MCF 10A (cell line): ENCODE measurements around the gene SLC27A1. TPM values are rescaled to one million over a fixed set of nuclear protein-coding genes. Genes with fewer than 3 reads are reported as not detected.
"Not testable (repeated sequence)": the region's sequence is repeated elsewhere in the genome, so short reads cannot be mapped to it uniquely, and the experiment has no call there.

Experiments
- BruUV-seq: library from RNA; stranded (reverse); fragments of 400-500 nt; replicated peaks from 2 replicates; lab custom pipeline; 2021; lab: Mats Ljungman, UMichigan
- CTCF ChIA-PET: fragments of 300-600 bp; sonication (Branson Sonifier 250); formaldehyde crosslinking; extraction: SDS; loops from one replicate; lab custom pipeline; 2021; ENCODE audit warnings: antibody characterized with exemption, inconsistent platforms; lab: Yijun Ruan, JAX
- POLR2A ChIA-PET: fragments of 300-600, 350-650 bp; sonication (Branson Sonifier 250); formaldehyde crosslinking; extraction: SDS; loops from one replicate; lab custom pipeline; 2020; ENCODE audit warnings: antibody characterized with exemption, inconsistent platforms; lab: Yijun Ruan, JAX
- DNase-seq: peaks from one replicate; pipeline ENCODE4 v3.0.0-alpha.2; 2018; ENCODE audit not compliant: unreplicated experiment
- H3K27ac Mint-ChIP-seq: one replicate; pipeline ENCODE4 v1.8.0; 2022; ENCODE audit warnings: mild to moderate bottlenecking, low read depth, mixed read lengths; ENCODE audit not compliant: unreplicated experiment
- H3K27me3 Mint-ChIP-seq: one replicate; pipeline ENCODE4 v1.8.0; 2022; ENCODE audit warnings: mixed read lengths; ENCODE audit not compliant: insufficient read depth, unreplicated experiment
- H3K36me3 Mint-ChIP-seq: one replicate; pipeline ENCODE4 v1.8.0; 2022; ENCODE audit warnings: mild to moderate bottlenecking, moderate library complexity, mixed read lengths; ENCODE audit not compliant: insufficient read depth, unreplicated experiment
- H3K4me1 Mint-ChIP-seq: one replicate; pipeline ENCODE4 v1.8.0; 2022; ENCODE audit warnings: mixed read lengths; ENCODE audit not compliant: insufficient read depth, unreplicated experiment
- H3K4me3 Mint-ChIP-seq: one replicate; pipeline ENCODE4 v1.8.0; 2022; ENCODE audit warnings: mild to moderate bottlenecking, moderate library complexity, mixed read lengths; ENCODE audit not compliant: unreplicated experiment
- H3K9me3 Mint-ChIP-seq: one replicate; pipeline ENCODE4 v1.8.0; 2022; ENCODE audit warnings: mixed read lengths; ENCODE audit not compliant: unreplicated experiment
- CTCF ChIP-seq: fragments of 200-600 bp; IDR thresholded peaks from one replicate; pipeline ENCODE4 v1.8.0; 2022; ENCODE audit warnings: antibody characterized with exemption, mild to moderate bottlenecking; ENCODE audit not compliant: unreplicated experiment
- intact Hi-C: fragments of 100-400 bp; cut with micrococcal nuclease; formaldehyde crosslinking; loops from 2 replicates; pipeline ENCODE4 v1.14.1; 2022
- total RNA-seq: library from RNA; stranded (reverse); gene quantifications from 2 replicates; pipeline ENCODE4 v1.2.3, GENCODE V29; 2022

Gene SLC27A1
- total RNA-seq, 1 experiment from 2014 or later: 5.0 TPM

DNA sequence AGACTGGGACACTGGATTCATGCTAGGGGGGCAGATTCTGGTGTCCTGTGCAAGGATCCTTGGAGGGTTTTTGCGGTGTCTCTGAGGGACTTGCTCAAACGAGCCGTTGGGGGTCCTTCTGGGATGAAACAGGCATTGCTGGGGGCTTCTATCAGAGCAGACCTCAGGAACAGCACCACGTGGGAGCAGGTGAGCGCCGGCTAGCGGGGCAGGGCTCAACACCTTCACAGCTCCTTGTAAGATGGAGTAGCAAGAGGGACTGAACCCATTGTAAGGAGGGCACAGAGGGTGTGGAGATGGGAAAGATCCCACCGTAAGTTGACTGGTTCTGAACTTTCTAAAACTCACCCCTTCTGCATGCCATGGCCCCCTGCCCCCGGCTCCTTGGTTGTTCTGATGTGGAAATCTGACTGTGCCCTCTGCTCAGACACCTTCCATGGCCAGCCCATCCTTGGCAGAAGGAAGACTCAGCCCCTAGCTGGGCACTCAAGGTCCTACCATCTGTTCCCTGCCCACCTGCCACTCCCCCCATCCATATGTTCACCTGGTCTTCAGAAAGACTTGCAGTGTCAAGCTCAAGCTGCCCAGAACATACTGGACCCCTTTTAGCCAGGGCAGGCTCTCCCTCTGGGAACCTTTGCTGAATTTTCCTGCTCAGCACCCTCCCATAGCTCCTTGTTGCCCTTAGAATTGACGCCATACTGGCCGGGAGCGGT, 1.2 kb downstream of the SLC27A1 start:
- DNase-seq: no peak
- Mint-ChIP-seq H3K9me3 (no peaks in the 10 kb centered on the region), H3K4me1 (peaks cover 39% of the 10 kb centered on the region), H3K27me3 (no peaks in the 10 kb centered on the region), H3K4me3 (peak overlapping the region; percentile 91), H3K36me3 (no peaks in the 10 kb centered on the region), H3K27ac (peak overlapping the region; percentile 71)
- BruUV-seq: no TSS peak
- intact Hi-C loops: no loop called here
- TF ChIP-seq CTCF: no peak
- CTCF ChIA-PET: interaction anchor here (1.3 to 3.6 kb wide), 3 partner anchors 25 to 295 kb away, joined by 3 to 19 read pairs (median 4); no protein-coding TSS in a partner anchor
- POLR2A ChIA-PET: interaction anchor here (0.5 to 1.6 kb wide), 9 partner anchors 9 to 183 kb away, joined by 3 to 5 read pairs (median 3); partner anchors contain the start of gene DDA1

DNA sequence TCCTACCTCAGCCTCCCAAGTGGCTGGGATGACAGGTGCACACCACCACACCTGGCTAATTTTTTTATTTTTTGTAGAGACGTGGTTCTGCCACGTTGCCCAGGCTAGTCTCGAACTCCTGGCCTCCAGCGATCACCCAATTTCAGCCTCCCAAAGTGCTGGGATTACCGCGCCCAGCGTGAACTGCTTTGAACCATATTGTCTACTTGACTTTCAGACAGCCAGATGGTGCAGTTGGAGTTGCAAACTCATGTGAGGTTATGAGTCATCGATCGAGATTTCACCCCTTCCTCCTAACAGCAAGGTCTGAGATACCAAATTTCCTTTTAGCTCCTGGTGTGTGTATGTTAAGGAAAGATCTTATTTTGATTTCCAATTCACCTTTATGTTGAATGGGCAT, 2.7 kb downstream of the SLC27A1 start:
- peaks cover 37% of the 10 kb centered on the region for H3K4me1 Mint-ChIP-seq
- POLR2A ChIA-PET: interaction anchor here (1.3 kb wide), 1 partner anchor 38 kb away, joined by 3 read pairs; the partner anchor contains the start of gene PGLS
- H3K36me3 Mint-ChIP-seq: no peaks in the 10 kb centered on the region
- CTCF ChIA-PET: interaction anchor here (0.6 to 3.6 kb wide), 7 partner anchors 10 to 1319 kb away, joined by 3 to 19 read pairs (median 3); no protein-coding TSS in a partner anchor
- BruUV-seq: no TSS peak
- DNase-seq: peak; percentile 63
- TF ChIP-seq CTCF: no peak
- H3K9me3 Mint-ChIP-seq: no peaks in the 10 kb centered on the region
- H3K27me3 Mint-ChIP-seq: no peaks in the 10 kb centered on the region
- peak overlapping the region; percentile 43 for H3K4me3 Mint-ChIP-seq
- H3K27ac Mint-ChIP-seq: no peak overlapping the region
- intact Hi-C loops: no loop called here

GRCh38 chr19:17475011-17475540, 4.8 kb downstream of the SLC27A1 start:
- H3K36me3 Mint-ChIP-seq, DNase-seq, H3K4me3 Mint-ChIP-seq, H3K27ac Mint-ChIP-seq, POLR2A ChIA-PET, intact Hi-C loops, BruUV-seq, H3K27me3 Mint-ChIP-seq, H3K9me3 Mint-ChIP-seq: not testable (repeated sequence)
- peaks cover 28% of the 10 kb centered on the region for H3K4me1 Mint-ChIP-seq
- CTCF ChIA-PET: interaction anchor here (0.7 kb wide), 2 partner anchors 32 to 98 kb away, joined by 3 read pairs; no protein-coding TSS in a partner anchor

GRCh38 chr19:17475541-17476115, 5.3 kb downstream of the SLC27A1 start:
- H3K4me3 Mint-ChIP-seq: no peak overlapping the region
- ChIA-PET POLR2A (no interaction called here), CTCF (interaction anchor here (0.7 kb wide), 1 partner anchor 97 kb away, joined by 3 read pairs; no protein-coding TSS in a partner anchor)
- peaks cover 28% of the 10 kb centered on the region for H3K4me1 Mint-ChIP-seq
- DNase-seq: no peak
- H3K27ac Mint-ChIP-seq: no peak overlapping the region
- no peaks in the 10 kb centered on the region for H3K9me3 Mint-ChIP-seq
- H3K36me3 Mint-ChIP-seq: no peaks in the 10 kb centered on the region
- BruUV-seq: no TSS peak
- no peaks in the 10 kb centered on the region for H3K27me3 Mint-ChIP-seq
- intact Hi-C loops: no loop called here
- no peak for TF ChIP-seq CTCF
